PC-3 (cell line): ENCODE data around the gene WIZ. TPM values are rescaled to one million over a fixed set of nuclear protein-coding genes. Genes with fewer than 3 reads are reported as not detected.
"Not testable (repeated sequence)": the region's sequence is repeated elsewhere in the genome, so short reads cannot be mapped to it uniquely, and the experiment has no call there.

Source experiments
- ATAC-seq: fragments of 200-7000 bp; cut with Tn5 transposase; 2 replicates; pipeline ENCODE4 v1.9.1; 2020; ENCODE audit warnings: mild to moderate bottlenecking, moderate library complexity
- BruUV-seq: library from RNA; stranded (reverse); fragments of 400-500 nt; replicated peaks from 2 replicates; lab custom pipeline; 2021; lab: Mats Ljungman, UMichigan
- CTCF ChIA-PET: fragments of 300-600 bp; sonication (Branson Sonifier 250); formaldehyde crosslinking; loops from one replicate; lab custom pipeline; 2022; ENCODE audit warnings: antibody characterized with exemption; lab: Charles Lee
- POLR2A ChIA-PET: fragments of 300-600 bp; sonication (Branson Sonifier 250); formaldehyde crosslinking; loops from one replicate; lab custom pipeline; 2022; ENCODE audit warnings: antibody characterized with exemption; ENCODE audit not compliant: unreplicated experiment; lab: Charles Lee
- DNase-seq: peaks from one replicate; pipeline ENCODE4 v3.0.0-alpha.2; 2015
- H2AFZ ChIP-seq: fragments of 300-600 bp; sonication (generic); 2 replicates; pipeline ENCODE4 v1.6.0; 2016; ENCODE audit warnings: antibody characterized with exemption, low read length
- H3F3A ChIP-seq: fragments of 300-600 bp; sonication (generic); one replicate; pipeline ENCODE4 v1.6.0; 2017; ENCODE audit warnings: antibody characterized with exemption, low read length, control low read depth, mild to moderate bottlenecking; ENCODE audit not compliant: unreplicated experiment
- H3K27ac ChIP-seq: fragments of 300-600 bp; sonication (generic); 2 replicates; pipeline ENCODE4 v1.5.1; 2016; ENCODE audit warnings: mild to moderate bottlenecking, low read length
- H3K27me3 ChIP-seq: fragments of 300-600 bp; sonication (generic); 2 replicates; pipeline ENCODE4 v1.6.1; 2016; ENCODE audit warnings: low read length, mixed read lengths
- H3K36me3 ChIP-seq: fragments of 300-600 bp; sonication (generic); 2 replicates; pipeline ENCODE4 v1.6.1; 2016; ENCODE audit warnings: low read depth, mixed run types, low read length, mixed read lengths
- H3K4me1 ChIP-seq: fragments of 300-600 bp; sonication (generic); 2 replicates; pipeline ENCODE4 v1.5.1; 2016; ENCODE audit warnings: low read length; ENCODE audit not compliant: insufficient read depth
- H3K4me2 ChIP-seq: fragments of 300-600 bp; sonication (generic); 2 replicates; pipeline ENCODE4 v1.6.0; 2016; ENCODE audit warnings: low read length
- H3K4me3 ChIP-seq: fragments of 300-600 bp; sonication (generic); 2 replicates; pipeline ENCODE4 v1.5.1; 2016; ENCODE audit warnings: mild to moderate bottlenecking, low read length, mixed read lengths
- H3K79me2 ChIP-seq: fragments of 300-600 bp; sonication (generic); 2 replicates; pipeline ENCODE4 v1.6.1; 2017; ENCODE audit warnings: low read length, mixed read lengths
- H3K9ac ChIP-seq: fragments of 300-600 bp; sonication (generic); 2 replicates; pipeline ENCODE4 v1.6.0; 2016; ENCODE audit warnings: mild to moderate bottlenecking, low read length
- H3K9me2 ChIP-seq: fragments of 300-600 bp; sonication (generic); replicated peaks from 2 replicates; pipeline ENCODE4 v1.6.1; 2016; ENCODE audit warnings: mixed run types, low read length, mixed read lengths
- H3K9me3 ChIP-seq: fragments of 300-600 bp; sonication (generic); 2 replicates; pipeline ENCODE4 v1.6.1; 2016; ENCODE audit warnings: low read length, mixed read lengths
- H4K20me1 ChIP-seq: fragments of 300-600 bp; sonication (generic); 2 replicates; pipeline ENCODE4 v1.6.1; 2016; ENCODE audit warnings: low read length, mixed read lengths
- CTCF ChIP-seq: fragments of 300-600 bp; sonication (generic); conservative IDR thresholded peaks from 2 replicates; pipeline ENCODE4 v1.5.1; 2017; ENCODE audit warnings: antibody characterized with exemption, low read depth, mild to moderate bottlenecking, low read length
- EZH2 ChIP-seq: fragments of 300-600 bp; sonication (generic); IDR thresholded peaks from one replicate; pipeline ENCODE4 v1.6.1; 2017; ENCODE audit warnings: antibody characterized with exemption, mild to moderate bottlenecking, low read length; ENCODE audit not compliant: unreplicated experiment
- EZH2phosphoT487 ChIP-seq: fragments of 300-600 bp; sonication (generic); IDR thresholded peaks from 2 replicates; pipeline ENCODE4 v1.6.1; 2018; ENCODE audit warnings: mild to moderate bottlenecking, antibody characterized with exemption, low read length, borderline replicate concordance
- intact Hi-C: fragments of 100-400 bp; cut with micrococcal nuclease; formaldehyde crosslinking; loops from 2 replicates; pipeline ENCODE4 v1.9.0; 2023
- total RNA-seq: library from RNA; depleted of rRNA; stranded (reverse); fragments of >200 nt; gene quantifications from 2 replicates; pipeline ENCODE4 v1.2.3, GENCODE V29; 2014

The WIZ gene
- total RNA-seq, 1 experiment from 2014 or later, result 35.1 TPM

DNA sequence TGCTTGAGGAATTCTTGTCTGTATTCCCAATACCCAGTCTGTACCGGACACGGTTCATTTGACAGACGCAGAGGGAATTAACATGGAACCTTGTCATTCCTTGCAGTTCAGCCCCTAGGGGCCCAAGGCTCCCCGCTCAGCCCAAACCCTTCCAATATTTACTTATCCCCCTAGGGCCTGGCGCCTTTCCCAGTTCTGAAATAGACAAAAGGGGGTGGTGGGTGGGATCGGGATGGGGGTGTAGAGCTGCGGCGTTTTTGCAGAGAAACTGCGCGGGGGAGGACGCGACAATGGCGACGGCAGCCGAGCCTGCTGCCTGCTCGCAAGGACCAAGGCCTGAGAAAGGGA, 31.6 kb downstream of the WIZ start:
- intact Hi-C loops, result loop anchor here (10.0 kb wide), 1 partner anchor 153 kb away; no protein-coding TSS in a partner anchor
- Histone ChIP-seq H2AFZ (peak overlapping the region; percentile 54), H3K9me2 (no peaks in the 10 kb centered on the region), H3K36me3 (peaks cover 23% of the 10 kb centered on the region), H3K9ac (peak overlapping the region; percentile 92), H3K4me2 (peak overlapping the region; percentile 97), H3K79me2 (peaks cover 55% of the 10 kb centered on the region), H4K20me1 (peaks cover 30% of the 10 kb centered on the region), H3K4me1 (peaks cover 23% of the 10 kb centered on the region), H3K27ac (peak overlapping the region; percentile 45), H3K4me3 (peak overlapping the region; percentile 97), H3K27me3 (no peaks in the 10 kb centered on the region), H3K9me3 (no peaks in the 10 kb centered on the region), H3F3A (no peaks in the 10 kb centered on the region)
- TSS peak; percentile 41 for BruUV-seq
- POLR2A ChIA-PET, result interaction anchor here (0.6 to 1.5 kb wide), 3 partner anchors 15 to 537 kb away, joined by 4 to 23 read pairs (median 5); partner anchors contain the start of gene AKAP8
- ATAC-seq (peak; percentile 2; the same call in 1 of the 2 replicates), DNase-seq (peak; percentile 26)
- CTCF ChIA-PET, result no interaction called here
- TF ChIP-seq EZH2phosphoT487 (no peak), CTCF (no peak), EZH2 (no peak)

DNA sequence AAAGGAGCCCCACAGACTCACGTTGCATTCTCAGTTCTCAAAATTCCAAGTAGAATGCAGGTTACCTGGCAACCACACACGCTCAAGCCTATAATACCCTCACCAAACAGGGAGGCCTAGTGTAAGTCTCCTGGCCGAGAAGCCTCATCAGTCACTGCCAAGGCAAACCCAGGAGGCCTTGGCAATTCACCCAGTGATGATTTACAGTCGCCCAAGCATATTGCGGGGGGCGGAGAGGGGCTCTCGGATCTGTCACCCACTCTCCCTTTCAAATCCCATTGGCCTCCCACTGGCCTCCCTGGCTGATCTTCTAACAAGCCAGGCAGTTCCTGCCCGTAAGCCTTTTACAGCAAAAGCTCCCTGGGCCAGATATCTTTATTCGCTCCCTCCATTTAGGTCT, 32.1 kb downstream of the WIZ start:
- ChIA-PET CTCF (no interaction called here), POLR2A (interaction anchor here (0.6 kb wide), 1 partner anchor 536 kb away, joined by 4 read pairs; no protein-coding TSS in a partner anchor)
- Histone ChIP-seq H2AFZ (no peak overlapping the region), H3K9me2 (no peaks in the 10 kb centered on the region), H3K4me3 (peak overlapping the region; percentile 97), H3K4me2 (peak overlapping the region; percentile 97), H3F3A (no peaks in the 10 kb centered on the region), H4K20me1 (peaks cover 35% of the 10 kb centered on the region), H3K9ac (peak overlapping the region; percentile 92), H3K9me3 (no peaks in the 10 kb centered on the region), H3K36me3 (peaks cover 23% of the 10 kb centered on the region), H3K27ac (no peak overlapping the region), H3K27me3 (no peaks in the 10 kb centered on the region), H3K79me2 (peaks cover 60% of the 10 kb centered on the region), H3K4me1 (peaks cover 23% of the 10 kb centered on the region)
- intact Hi-C loops, result loop anchor here (10.0 kb wide), 1 partner anchor 153 kb away; no protein-coding TSS in a partner anchor
- no peak for ATAC-seq
- BruUV-seq, result no TSS peak
- peak; percentile 6 for DNase-seq
- TF ChIP-seq CTCF, result no peak
- no peak for TF ChIP-seq EZH2
- no peak for TF ChIP-seq EZH2phosphoT487

GRCh38 chr19:15412832-15413231, 36.9 kb downstream of the WIZ start:
- no peak overlapping the region for H3K4me3 ChIP-seq
- intact Hi-C loops, result loop anchor here (10.0 kb wide), 1 partner anchor 148 kb away; no protein-coding TSS in a partner anchor
- DNase-seq (no peak), ATAC-seq (no peak)
- H3K9me2 ChIP-seq, result no peaks in the 10 kb centered on the region
- no peaks in the 10 kb centered on the region for H3F3A ChIP-seq
- TF ChIP-seq EZH2phosphoT487, result no peak
- no peak for TF ChIP-seq CTCF
- no peak for TF ChIP-seq EZH2
- no peak overlapping the region for H3K4me2 ChIP-seq
- ChIA-PET POLR2A (no interaction called here), CTCF (interaction anchor here (0.6 kb wide), 1 partner anchor 40 kb away, joined by 3 read pairs; no protein-coding TSS in a partner anchor)
- no TSS peak for BruUV-seq
- H3K9me3 ChIP-seq, result no peaks in the 10 kb centered on the region
- no peaks in the 10 kb centered on the region for H3K27me3 ChIP-seq
- peaks cover 100% of the 10 kb centered on the region for H3K79me2 ChIP-seq
- H4K20me1 ChIP-seq, result peaks cover 38% of the 10 kb centered on the region
- H3K9ac ChIP-seq, result no peak overlapping the region
- no peak overlapping the region for H2AFZ ChIP-seq
- peaks cover 14% of the 10 kb centered on the region for H3K4me1 ChIP-seq
- H3K27ac ChIP-seq, result no peak overlapping the region
- H3K36me3 ChIP-seq, result peaks cover 38% of the 10 kb centered on the region

- H3K4me3 ChIP-seq, H3K9ac ChIP-seq, H3K4me1 ChIP-seq, CTCF ChIA-PET, H3K27me3 ChIP-seq, DNase-seq, H2AFZ ChIP-seq, H3F3A ChIP-seq, POLR2A ChIA-PET, H3K9me3 ChIP-seq, H3K27ac ChIP-seq, ATAC-seq, H3K4me2 ChIP-seq, BruUV-seq, H3K9me2 ChIP-seq: not testable (repeated sequence)
- Histone ChIP-seq H3K36me3 (peaks cover 35% of the 10 kb centered on the region), H4K20me1 (peaks cover 36% of the 10 kb centered on the region), H3K79me2 (peaks cover 100% of the 10 kb centered on the region)
- intact Hi-C loops, result loop anchor here (10.0 kb wide), 1 partner anchor 147 kb away; no protein-coding TSS in a partner anchor
Observed at GRCh38 chr19:15411351-15411750, 38.4 kb downstream of the WIZ start.
